ENCODE results near the gene CLEC3B. TPM values are rescaled to one million over a fixed set of nuclear protein-coding genes. Genes with fewer than 3 reads are reported as not detected.
A peak's percentile ranks its signal among the peaks of the same experiment; 100 is the strongest.

The CLEC3B gene
- total RNA-seq, 1 experiment from 2014 or later: 1.8 TPM

GRCh38 chr3:45078910-45079522 is 52.9 kb downstream of the CLEC3B start:
- intact Hi-C loops (cut with micrococcal nuclease): loop anchor here (5.0 kb wide), 1 partner anchor 37 kb away; no protein-coding TSS in a partner anchor
- Histone ChIP-seq H3K79me2 (ENCODE audit: low read length) (peaks cover 5% of the 10 kb centered on the region), H3K9ac (ENCODE audit: low read length) (no peak overlapping the region), H2AFZ (ENCODE audit: low read length) (no peak overlapping the region), H4K20me1 (ENCODE audit: low read length) (no peaks in the 10 kb centered on the region), H3K4me1 (ENCODE audit: insufficient read depth, low read length) (no peaks in the 10 kb centered on the region), H3K9me3 (ENCODE audit: low read length) (no peaks in the 10 kb centered on the region), H3F3A (ENCODE audit: low read length, unreplicated experiment) (no peaks in the 10 kb centered on the region), H3K27ac (ENCODE audit: low read length) (no peak overlapping the region), H3K27me3 (ENCODE audit: low read length) (no peaks in the 10 kb centered on the region), H3K9me2 (replicated peaks; ENCODE audit: low read length) (no peaks in the 10 kb centered on the region), H3K4me2 (ENCODE audit: low read length) (no peak overlapping the region), H3K36me3 (ENCODE audit: low read depth, low read length) (peaks cover 22% of the 10 kb centered on the region), H3K4me3 (ENCODE audit: low read length) (no peak overlapping the region)
- DNase-seq: peak; percentile 55
- POLR2A ChIA-PET (ENCODE audit: unreplicated experiment): no interaction called here
- peak; percentile 17 for ATAC-seq
- TF ChIP-seq, protein P1, sequence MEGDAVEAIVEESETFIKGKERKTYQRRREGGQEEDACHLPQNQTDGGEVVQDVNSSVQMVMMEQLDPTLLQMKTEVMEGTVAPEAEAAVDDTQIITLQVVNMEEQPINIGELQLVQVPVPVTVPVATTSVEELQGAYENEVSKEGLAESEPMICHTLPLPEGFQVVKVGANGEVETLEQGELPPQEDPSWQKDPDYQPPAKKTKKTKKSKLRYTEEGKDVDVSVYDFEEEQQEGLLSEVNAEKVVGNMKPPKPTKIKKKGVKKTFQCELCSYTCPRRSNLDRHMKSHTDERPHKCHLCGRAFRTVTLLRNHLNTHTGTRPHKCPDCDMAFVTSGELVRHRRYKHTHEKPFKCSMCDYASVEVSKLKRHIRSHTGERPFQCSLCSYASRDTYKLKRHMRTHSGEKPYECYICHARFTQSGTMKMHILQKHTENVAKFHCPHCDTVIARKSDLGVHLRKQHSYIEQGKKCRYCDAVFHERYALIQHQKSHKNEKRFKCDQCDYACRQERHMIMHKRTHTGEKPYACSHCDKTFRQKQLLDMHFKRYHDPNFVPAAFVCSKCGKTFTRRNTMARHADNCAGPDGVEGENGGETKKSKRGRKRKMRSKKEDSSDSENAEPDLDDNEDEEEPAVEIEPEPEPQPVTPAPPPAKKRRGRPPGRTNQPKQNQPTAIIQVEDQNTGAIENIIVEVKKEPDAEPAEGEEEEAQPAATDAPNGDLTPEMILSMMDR (conservative IDR thresholded peaks at IDR 0.05; ENCODE audit: low read depth, low read length): peak; percentile 38
- no peak for TF ChIP-seq EZH2phosphoT487 (IDR thresholded peaks at IDR 0.05; ENCODE audit: borderline replicate concordance, low read length)
- BruUV-seq (replicated peaks): no TSS peak
- CTCF ChIA-PET: interaction anchor here (0.5 to 1.0 kb wide), 3 partner anchors 13 to 1620 kb away, joined by 4 to 8 read pairs (median 7); no protein-coding TSS in a partner anchor

GRCh38 chr3:45079715-45080114 is 53.6 kb downstream of the CLEC3B start:
- no peak for DNase-seq
- CTCF ChIA-PET: interaction anchor here (0.5 to 1.0 kb wide), 2 partner anchors 12 to 1619 kb away, joined by 7 to 8 read pairs; no protein-coding TSS in a partner anchor
- H3K36me3 ChIP-seq (ENCODE audit: low read depth, low read length): peaks cover 29% of the 10 kb centered on the region
- H3K4me1 ChIP-seq (ENCODE audit: insufficient read depth, low read length): 0 out of 2 replicates have a peak, but pooled peaks cover 3% of the 10 kb centered on the region
- peak; percentile 9 for ATAC-seq
- no peaks in the 10 kb centered on the region for H3K27me3 ChIP-seq (ENCODE audit: low read length)
- intact Hi-C loops (cut with micrococcal nuclease): loop anchor here (5.0 kb wide), 1 partner anchor 37 kb away; no protein-coding TSS in a partner anchor
- H3K4me3 ChIP-seq (ENCODE audit: low read length): no peak overlapping the region
- POLR2A ChIA-PET (ENCODE audit: unreplicated experiment): no interaction called here
- no peaks in the 10 kb centered on the region for H3K9me3 ChIP-seq (ENCODE audit: low read length)
- H3K27ac ChIP-seq (ENCODE audit: low read length): no peak overlapping the region
- no peaks in the 10 kb centered on the region for H3K9me2 ChIP-seq (replicated peaks; ENCODE audit: low read length)
- H3K79me2 ChIP-seq (ENCODE audit: low read length): peaks cover 12% of the 10 kb centered on the region
- BruUV-seq (replicated peaks): no TSS peak
- TF ChIP-seq, protein P1 (conservative IDR thresholded peaks at IDR 0.05; ENCODE audit: low read depth, low read length): no peak
- TF ChIP-seq EZH2 (IDR thresholded peaks at IDR 0.05; ENCODE audit: low read length, unreplicated experiment) (no peak), EZH2phosphoT487 (IDR thresholded peaks at IDR 0.05; ENCODE audit: borderline replicate concordance, low read length) (no peak)
- no peak overlapping the region for H3K9ac ChIP-seq (ENCODE audit: low read length)
- H3F3A ChIP-seq (ENCODE audit: low read length, unreplicated experiment): no peaks in the 10 kb centered on the region
- H2AFZ ChIP-seq (ENCODE audit: low read length): no peak overlapping the region
- no peaks in the 10 kb centered on the region for H4K20me1 ChIP-seq (ENCODE audit: low read length)
- H3K4me2 ChIP-seq (ENCODE audit: low read length): no peak overlapping the region

GRCh38 chr3:45080824-45081223 is 54.7 kb downstream of the CLEC3B start:
- no peaks in the 10 kb centered on the region for H3F3A ChIP-seq (ENCODE audit: low read length, unreplicated experiment)
- BruUV-seq (replicated peaks): no TSS peak

More at GRCh38 chr3:45080824-45081223, 54.7 kb downstream of the CLEC3B start:
- ChIA-PET POLR2A (ENCODE audit: unreplicated experiment) (no interaction called here), CTCF (no interaction called here)
- H3K9me2 ChIP-seq (replicated peaks; ENCODE audit: low read length): no peaks in the 10 kb centered on the region
- no peaks in the 10 kb centered on the region for H4K20me1 ChIP-seq (ENCODE audit: low read length)
- H2AFZ ChIP-seq (ENCODE audit: low read length): no peak overlapping the region
- no peaks in the 10 kb centered on the region for H3K27me3 ChIP-seq (ENCODE audit: low read length)
- TF ChIP-seq EZH2 (IDR thresholded peaks at IDR 0.05; ENCODE audit: low read length, unreplicated experiment): no peak
- TF ChIP-seq, protein P1 (conservative IDR thresholded peaks at IDR 0.05; ENCODE audit: low read depth, low read length): no peak
- TF ChIP-seq EZH2phosphoT487 (IDR thresholded peaks at IDR 0.05; ENCODE audit: borderline replicate concordance, low read length): no peak
- no peak overlapping the region for H3K9ac ChIP-seq (ENCODE audit: low read length)
- H3K79me2 ChIP-seq (ENCODE audit: low read length): peaks cover 15% of the 10 kb centered on the region
- H3K4me1 ChIP-seq (ENCODE audit: insufficient read depth, low read length): peaks cover 14% of the 10 kb centered on the region
- H3K27ac ChIP-seq (ENCODE audit: low read length): no peak overlapping the region
- H3K4me3 ChIP-seq (ENCODE audit: low read length): no peak overlapping the region
- ATAC-seq (no peak), DNase-seq (no peak)
- peaks cover 40% of the 10 kb centered on the region for H3K36me3 ChIP-seq (ENCODE audit: low read depth, low read length)
- no peak overlapping the region for H3K4me2 ChIP-seq (ENCODE audit: low read length)
- intact Hi-C loops (cut with micrococcal nuclease): no loop called here
- H3K9me3 ChIP-seq (ENCODE audit: low read length): no peaks in the 10 kb centered on the region
